ENCODE measurements around the gene ASB4.

- no peak for TF ChIP-seq CTCF (IDR thresholded peaks at IDR 0.05; ENCODE audit: insufficient read depth, low read length)
- no peak for TF ChIP-seq POLR2AphosphoS5 (IDR thresholded peaks at IDR 0.05; ENCODE audit: low read depth)
Measured at GRCh38 chr7:95469848-95470247, 15.9 kb upstream of the ASB4 start.

Measured in HL-60 (cell line).